GM18502 (cell line): ENCODE results near the gene EIF3L.

Experiments used
- ATAC-seq: cut with Tn5 transposase; IDR thresholded peaks from one replicate; pipeline ENCODE4 v1.9.1; 2021; ENCODE audit warnings: mild to moderate bottlenecking; ENCODE audit not compliant: unreplicated experiment, poor library complexity

Gene EIF3L

GRCh38 chr22:37898441-37899181 lies 49.4 kb downstream of the EIF3L start:
- ATAC-seq = no peak

- no peak for ATAC-seq
These were observed 55.6 kb downstream of the EIF3L start for GRCh38 chr22:37904572-37905533.

- peak; percentile 79 for ATAC-seq
These were observed 56.5 kb downstream of the EIF3L start, which contains the start of gene MICALL1 for GRCh38 chr22:37905534-37906363. TSS of gene MICALL1 (plus strand) at chr22:37906297. CDS start at chr22:37906423, 126 bp downstream.

DNA sequence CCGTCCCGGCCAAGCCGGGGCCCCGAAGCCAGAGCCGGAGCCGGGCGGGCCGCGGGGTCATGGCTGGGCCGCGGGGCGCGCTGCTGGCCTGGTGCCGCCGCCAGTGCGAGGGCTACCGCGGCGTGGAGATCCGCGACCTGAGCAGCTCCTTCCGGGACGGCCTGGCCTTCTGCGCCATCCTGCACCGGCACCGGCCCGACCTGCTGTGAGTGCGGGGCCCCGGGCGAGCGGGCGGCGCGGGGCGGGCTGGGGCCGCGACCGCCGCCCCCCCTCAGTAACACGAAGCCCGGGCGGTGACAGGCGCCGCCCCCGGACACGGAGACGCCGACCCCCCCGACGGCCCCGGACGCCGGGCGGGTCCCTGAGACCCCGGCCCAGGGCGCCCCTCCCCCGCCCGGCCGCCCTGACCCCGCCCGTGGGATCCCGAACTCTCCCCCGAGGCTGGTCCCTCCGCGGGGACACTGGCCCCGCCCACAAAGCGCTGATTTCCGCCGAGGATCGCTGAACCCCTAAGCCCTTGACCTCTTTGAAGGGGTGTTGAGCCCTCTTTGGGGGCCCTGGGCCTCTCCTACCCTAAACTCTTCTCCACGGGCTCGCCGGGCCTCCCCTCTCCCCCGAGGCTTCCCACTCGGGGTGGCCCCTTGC lies 57.3 kb downstream of the EIF3L start:
- ATAC-seq = peak; percentile 28

DNA sequence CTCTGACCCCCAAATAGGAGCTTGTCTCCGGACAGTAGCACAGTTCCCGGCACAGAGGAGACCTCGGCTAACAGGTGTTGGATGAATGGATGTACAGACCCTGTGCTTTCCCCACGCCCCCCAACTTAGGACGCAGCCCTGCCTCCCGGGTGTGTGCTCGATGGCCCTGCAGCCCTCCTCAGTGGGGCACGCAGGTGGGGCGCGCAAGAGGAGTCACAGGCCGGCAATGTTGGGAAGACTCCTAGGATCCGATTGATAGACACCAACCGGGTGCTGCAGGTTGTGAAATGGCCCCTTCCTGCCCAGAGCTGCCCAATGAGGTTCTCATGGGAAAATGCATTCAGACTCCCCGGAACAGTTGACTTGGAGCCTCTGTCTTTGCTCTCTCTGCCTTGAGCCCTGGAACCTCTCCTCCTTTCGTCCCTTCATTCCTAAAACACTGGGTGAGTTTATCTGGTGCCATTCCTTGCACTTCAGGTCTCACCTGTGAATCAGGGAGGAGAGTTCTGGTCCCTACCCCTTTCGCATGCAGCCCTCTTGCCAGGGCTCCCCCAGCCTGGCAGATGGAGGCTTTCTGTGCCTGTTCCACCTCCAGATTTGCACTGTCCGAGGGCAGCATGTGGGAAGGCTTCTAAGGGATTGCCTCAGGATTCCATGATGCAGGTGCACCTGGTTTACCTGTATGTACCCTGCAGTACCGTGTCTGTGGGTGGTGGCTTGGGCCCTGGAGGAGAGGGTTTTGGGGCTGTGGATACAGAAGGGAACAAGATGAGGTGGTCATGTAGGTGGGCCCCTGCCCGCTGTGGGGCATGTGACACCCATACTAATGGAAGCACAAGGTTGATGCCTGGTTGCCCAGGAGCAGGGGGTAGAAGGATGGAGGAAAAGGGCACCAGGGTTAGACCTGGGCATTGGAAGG lies 58.1 kb downstream of the EIF3L start:
- ATAC-seq = no peak

DNA sequence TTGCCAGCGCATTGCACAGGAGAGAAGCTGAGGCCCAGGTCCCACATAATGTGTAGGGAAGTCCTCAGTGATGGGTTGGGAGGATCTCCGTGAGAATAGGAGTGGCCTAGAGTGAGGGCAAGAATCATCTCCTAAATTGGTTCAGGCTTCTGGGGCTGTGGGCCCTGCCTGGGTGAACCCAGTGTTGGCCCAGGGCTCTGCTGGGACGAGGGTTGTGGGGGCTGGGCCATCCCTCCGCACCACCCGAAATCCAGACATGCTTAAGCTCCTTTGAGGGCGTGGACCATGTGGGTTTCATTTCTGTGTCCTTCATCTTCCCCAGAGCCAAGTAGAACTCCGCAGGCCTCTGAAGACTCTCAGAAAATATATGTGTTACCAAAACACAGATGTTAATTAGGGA lies 60.5 kb downstream of the EIF3L start:
- ATAC-seq = no peak

GRCh38 chr22:37910890-37911672 lies 61.9 kb downstream of the EIF3L start:
- ATAC-seq = no peak

DNA sequence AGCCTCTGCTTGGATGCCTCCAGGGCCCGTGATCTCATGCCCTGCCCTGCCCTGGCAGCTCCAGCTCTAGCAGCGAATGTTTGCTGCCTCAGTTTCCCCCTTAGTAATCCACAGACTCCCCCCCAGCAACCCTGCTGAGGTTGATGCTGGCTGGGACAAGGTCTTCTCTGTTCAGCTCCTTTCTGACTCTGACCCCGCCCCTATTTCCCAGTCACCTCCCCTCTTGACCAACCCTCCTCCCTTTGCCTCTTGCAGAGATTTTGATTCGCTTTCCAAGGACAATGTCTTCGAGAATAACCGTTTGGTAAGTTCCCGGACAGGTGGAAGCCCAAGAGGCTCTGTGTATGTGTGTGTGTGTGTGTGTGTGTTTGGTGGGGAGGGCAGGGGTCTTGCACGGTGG lies 62.5 kb downstream of the EIF3L start:
- ATAC-seq = no peak

DNA sequence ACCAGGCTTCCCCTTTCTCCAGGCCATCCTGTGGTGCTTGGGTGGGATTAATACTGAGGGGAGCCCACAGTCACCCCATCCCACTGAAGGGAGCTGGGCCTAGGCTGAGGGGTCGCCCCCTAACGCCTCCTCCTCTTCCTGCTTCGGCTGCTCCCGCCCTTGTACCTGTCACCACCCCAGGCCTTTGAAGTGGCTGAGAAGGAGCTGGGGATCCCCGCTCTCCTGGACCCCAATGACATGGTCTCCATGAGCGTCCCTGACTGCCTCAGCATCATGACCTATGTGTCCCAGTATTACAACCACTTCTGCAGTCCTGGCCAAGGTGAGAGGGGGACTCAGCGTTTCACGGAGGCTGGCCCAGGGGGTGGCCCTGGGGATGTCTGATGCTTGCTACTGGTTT lies 63.0 kb downstream of the EIF3L start:
- no peak for ATAC-seq

- ATAC-seq = no peak
These were observed 64.1 kb downstream of the EIF3L start for GRCh38 chr22:37913233-37913721.

GRCh38 chr22:37916311-37916710 lies 67.1 kb downstream of the EIF3L start:
- no peak for ATAC-seq

DNA sequence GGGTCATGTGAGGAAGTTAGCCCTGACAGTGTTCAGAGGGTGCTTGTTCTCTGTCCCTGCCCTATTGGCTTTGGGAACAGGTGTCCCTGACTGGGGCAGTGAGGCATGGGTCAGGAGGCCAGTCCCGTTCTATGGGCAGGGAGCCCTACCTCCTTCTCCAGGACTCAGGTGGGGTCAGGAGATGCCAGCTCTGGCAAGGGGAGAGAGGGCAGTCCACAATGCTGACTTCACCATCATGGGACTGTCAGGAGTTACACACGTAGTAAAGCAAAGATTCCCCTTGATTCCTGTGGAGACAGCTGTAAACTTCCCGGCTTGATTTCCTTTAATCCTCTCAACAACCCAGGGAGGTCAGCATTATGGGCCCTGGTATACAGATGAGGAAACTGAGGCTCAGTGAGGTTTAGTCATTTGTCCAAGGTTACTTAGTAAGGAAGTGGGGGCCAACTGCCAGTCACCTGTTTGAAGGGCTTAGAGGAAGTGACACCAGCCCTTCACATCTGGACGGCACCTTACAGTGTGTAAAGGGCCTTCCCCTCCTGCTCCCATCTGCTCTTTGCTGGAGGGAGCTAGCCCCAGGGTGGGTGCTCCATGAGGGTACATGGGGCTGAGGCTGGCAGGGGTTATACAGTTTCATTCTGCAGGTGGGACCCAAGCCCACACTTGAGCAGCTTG lies 68.8 kb downstream of the EIF3L start:
- no peak for ATAC-seq

DNA sequence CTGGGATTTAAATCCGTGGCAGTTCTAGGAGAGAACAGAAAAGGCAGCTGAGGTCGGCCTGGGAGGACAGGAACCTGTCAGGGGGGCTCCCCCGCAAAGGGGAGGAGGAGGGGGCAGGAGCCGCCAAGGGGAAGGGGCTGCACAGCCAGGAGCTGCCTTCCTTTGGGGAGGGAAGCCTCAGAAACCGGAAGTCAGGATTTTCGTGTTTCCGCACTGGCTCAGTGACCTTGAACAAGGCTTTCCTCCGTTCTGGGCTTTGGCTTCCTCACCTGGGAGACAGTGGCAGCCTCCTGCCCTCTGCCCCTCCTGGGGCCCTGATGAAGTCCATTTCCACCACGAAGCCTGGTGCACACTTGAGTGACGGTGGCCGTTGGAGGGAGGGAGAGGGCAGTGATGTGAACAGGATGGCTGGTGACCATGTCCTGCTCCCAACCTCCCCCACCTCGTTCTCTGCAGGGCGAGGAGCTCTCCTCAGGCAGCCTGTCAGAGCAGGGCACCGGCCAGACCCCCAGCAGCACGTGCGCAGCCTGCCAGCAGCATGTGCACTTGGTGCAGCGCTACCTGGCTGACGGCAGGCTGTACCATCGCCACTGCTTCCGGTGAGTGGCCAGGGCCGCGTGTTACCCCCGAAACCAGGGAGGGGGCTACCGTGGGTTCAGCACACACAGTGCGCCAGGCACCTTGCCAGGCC lies 69.5 kb downstream of the EIF3L start:
- ATAC-seq = no peak

DNA sequence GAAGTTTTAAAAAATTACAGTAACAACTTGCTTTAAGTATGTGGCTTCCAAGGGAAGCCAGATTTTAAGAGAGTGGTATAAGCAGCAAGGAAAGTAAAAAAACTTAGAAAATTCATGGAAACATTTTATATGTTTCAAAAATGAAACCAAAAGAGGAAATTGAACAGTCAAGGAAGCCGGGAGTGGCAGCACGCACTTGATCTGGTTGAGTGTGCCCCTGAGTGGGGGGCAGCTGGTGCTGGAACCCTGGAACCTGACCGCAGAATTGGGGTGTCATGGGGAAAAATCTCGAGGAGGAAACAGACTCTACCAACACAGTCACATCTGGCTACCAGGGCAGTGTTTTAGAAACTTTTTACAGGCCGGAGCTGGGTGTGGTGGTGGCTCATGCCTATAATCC lies 70.9 kb downstream of the EIF3L start:
- ATAC-seq = no peak

DNA sequence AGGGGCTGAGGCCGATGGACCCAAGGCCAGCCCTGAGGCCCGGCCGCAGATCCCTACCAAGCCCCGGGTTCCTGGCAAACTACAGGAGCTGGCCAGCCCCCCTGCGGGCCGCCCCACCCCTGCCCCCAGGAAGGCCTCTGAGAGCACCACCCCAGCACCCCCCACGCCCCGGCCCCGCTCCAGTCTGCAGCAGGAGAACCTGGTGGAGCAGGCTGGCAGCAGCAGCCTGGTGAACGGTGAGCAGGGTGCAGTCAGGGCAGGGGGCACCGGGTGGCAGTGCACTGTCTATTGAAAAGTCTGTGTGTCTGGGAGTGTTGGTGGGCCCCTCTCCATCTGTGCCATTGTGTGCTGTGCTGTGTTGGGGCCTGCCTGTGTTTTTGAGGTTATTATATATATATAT lies 73.0 kb downstream of the EIF3L start:
- ATAC-seq = no peak

- ATAC-seq = no peak
These were observed 74.7 kb downstream of the EIF3L start for GRCh38 chr22:37923927-37924326.
